IMR-90 (cell line): Measurements from ENCODE around the gene SYNGR3. TPM values are rescaled to one million over a fixed set of nuclear protein-coding genes. Genes with fewer than 3 reads are reported as not detected.
A peak's percentile ranks its signal among the peaks of the same experiment; 100 is the strongest.

ENCODE experiments used
- ATAC-seq: fragments of 200-7000 bp; cut with Tn5 transposase; 2 replicates; pipeline ENCODE4 v1.9.1; 2020; ENCODE audit warnings: low read depth, mild to moderate bottlenecking, moderate library complexity
- BruUV-seq: library from RNA; stranded (reverse); fragments of 400-500 nt; replicated peaks from 2 replicates; lab custom pipeline; 2021; lab: Mats Ljungman, UMichigan
- CTCF ChIA-PET: fragments of 300-600 bp; formaldehyde crosslinking; extraction: SDS; loops from one replicate; lab custom pipeline; 2021; ENCODE audit warnings: antibody characterized with exemption; lab: Yijun Ruan, JAX
- POLR2A ChIA-PET: fragments of 300-600 bp; sonication (Branson Sonifier 250); formaldehyde crosslinking; loops from one replicate; lab custom pipeline; 2022; ENCODE audit warnings: antibody characterized with exemption; ENCODE audit not compliant: unreplicated experiment; lab: Charles Lee
- DNase-seq: peaks from one replicate; pipeline ENCODE4 v3.0.0; 2013
- H2AFZ ChIP-seq: replicated peaks from 2 replicates; pipeline ENCODE3; 2013; ENCODE audit warnings: low read length, mild to moderate bottlenecking; ENCODE audit not compliant: poor library complexity
- H2AK5ac ChIP-seq: 2 replicates; pipeline ENCODE4 v1.6.1; 2013; ENCODE audit warnings: low read depth, low read length, inconsistent platforms
- H2AK9ac ChIP-seq: replicated peaks from 2 replicates; pipeline ENCODE3; 2013; ENCODE audit warnings: mild to moderate bottlenecking, low read depth, low read length, moderate library complexity; ENCODE audit not compliant: poor library complexity
- H2BK120ac ChIP-seq: 2 replicates; pipeline ENCODE4 v1.6.1; 2013; ENCODE audit warnings: low read depth, low read length, inconsistent platforms
- H2BK15ac ChIP-seq: 3 replicates; pipeline ENCODE4 v1.6.1; 2013; ENCODE audit warnings: low read depth, low read length, inconsistent platforms
- H2BK20ac ChIP-seq: 2 replicates; pipeline ENCODE4 v1.6.1; 2013; ENCODE audit warnings: low read depth, mild to moderate bottlenecking, inconsistent platforms, low read length, moderate library complexity
- H2BK5ac ChIP-seq: 2 replicates; pipeline ENCODE4 v1.6.1; 2013; ENCODE audit warnings: mild to moderate bottlenecking, low read depth, low read length, inconsistent platforms; ENCODE audit not compliant: poor library complexity, severe bottlenecking
- H3K14ac ChIP-seq: replicated peaks from 2 replicates; pipeline ENCODE4 v1.6.1; 2013; ENCODE audit warnings: low read depth, low read length, inconsistent platforms
- H3K18ac ChIP-seq: 2 replicates; pipeline ENCODE4 v1.6.1; 2013; ENCODE audit warnings: low read depth, low read length, control low read depth
- H3K23ac ChIP-seq: 2 replicates; pipeline ENCODE4 v1.6.1; 2013; ENCODE audit warnings: low read depth, low read length, inconsistent platforms
- H3K27ac ChIP-seq: 2 replicates; pipeline ENCODE4 v1.5.1; 2013; ENCODE audit warnings: mild to moderate bottlenecking, control low read depth, low read length; ENCODE audit not compliant: insufficient read depth
- H3K27me3 ChIP-seq: 2 replicates; pipeline ENCODE4 v1.6.1; 2013; ENCODE audit warnings: low read length; ENCODE audit not compliant: control insufficient read depth, insufficient read depth
- H3K36me3 ChIP-seq: 2 replicates; pipeline ENCODE4 v1.6.1; 2013; ENCODE audit warnings: low read length, mixed read lengths; ENCODE audit not compliant: control insufficient read depth, insufficient read depth
- H3K4ac ChIP-seq: 2 replicates; pipeline ENCODE4 v1.6.1; 2013; ENCODE audit warnings: low read depth, low read length, inconsistent platforms
- H3K4me1 ChIP-seq: 2 replicates; pipeline ENCODE4 v1.6.1; 2013; ENCODE audit warnings: low read length, mixed read lengths; ENCODE audit not compliant: control insufficient read depth, insufficient read depth
- H3K4me2 ChIP-seq: 2 replicates; pipeline ENCODE4 v1.6.1; 2013; ENCODE audit warnings: low read depth, mild to moderate bottlenecking, control low read depth, low read length, moderate library complexity
- H3K4me3 ChIP-seq: 2 replicates; pipeline ENCODE4 v1.5.1; 2013; ENCODE audit warnings: low read depth, mild to moderate bottlenecking, control low read depth, low read length, moderate library complexity; ENCODE audit not compliant: insufficient read depth
- H3K56ac ChIP-seq: 2 replicates; pipeline ENCODE4 v1.6.1; 2013; ENCODE audit warnings: low read length, inconsistent platforms; ENCODE audit not compliant: insufficient read depth; ENCODE audit errors: extremely low read depth
- H3K79me1 ChIP-seq, 2 experiments: 2 replicates each; pipeline ENCODE4 v1.6.1; 2013; ENCODE audit warnings: low read length in 2 of 2, inconsistent platforms in 1 of 2, low read depth in 1 of 2
- H3K9ac ChIP-seq: 2 replicates; pipeline ENCODE4 v1.6.1; 2013; ENCODE audit warnings: low read depth, low read length, control low read depth
- H3K9me1 ChIP-seq: 2 replicates; pipeline ENCODE4 v1.6.1; 2013; ENCODE audit warnings: low read length, inconsistent platforms; ENCODE audit not compliant: insufficient read depth
- H3K9me3 ChIP-seq: 2 replicates; pipeline ENCODE4 v1.6.1; 2013; ENCODE audit warnings: low read length; ENCODE audit not compliant: control insufficient read depth, insufficient read depth
- H4K20me1 ChIP-seq: 2 replicates; pipeline ENCODE4 v1.6.1; 2013; ENCODE audit warnings: low read length, inconsistent platforms; ENCODE audit not compliant: insufficient read depth
- H4K5ac ChIP-seq: 2 replicates; pipeline ENCODE4 v1.6.1; 2013; ENCODE audit warnings: mild to moderate bottlenecking, low read depth, low read length, control low read depth
- H4K8ac ChIP-seq, 2 experiments: 2 replicates each; pipeline ENCODE4 v1.6.1; 2013; ENCODE audit warnings: low read depth in 2 of 2, low read length in 2 of 2, control low read depth in 1 of 2, inconsistent platforms in 1 of 2
- H4K91ac ChIP-seq: 2 replicates; pipeline ENCODE4 v1.6.1; 2013; ENCODE audit warnings: low read depth, low read length, inconsistent platforms; ENCODE audit not compliant: insufficient read depth
- BHLHE40 ChIP-seq: fragments of 150-350 bp; IDR thresholded peaks from 2 replicates; pipeline ENCODE4 v1.6.1; 2016; ENCODE audit warnings: mild to moderate bottlenecking, low read depth, low read length
- CHD1 ChIP-seq: IDR thresholded peaks from 2 replicates; pipeline ENCODE4 v1.6.1; 2012; ENCODE audit warnings: low read depth, low read length, improper control_type of control experiment
- MAZ ChIP-seq: IDR thresholded peaks from 2 replicates; pipeline ENCODE4 v1.6.1; 2012; ENCODE audit warnings: low read depth, mild to moderate bottlenecking, low read length, improper control_type of control experiment, moderate library complexity, borderline replicate concordance
- MXI1 ChIP-seq: IDR thresholded peaks from 2 replicates; pipeline ENCODE4 v1.6.1; 2012; ENCODE audit warnings: low read depth, mild to moderate bottlenecking, low read length, moderate library complexity, borderline replicate concordance
- POLR2A ChIP-seq: IDR thresholded peaks from 2 replicates; pipeline ENCODE4 v1.6.1; 2012; ENCODE audit warnings: mild to moderate bottlenecking, low read depth, low read length
- RAD21 ChIP-seq: IDR thresholded peaks from 2 replicates; pipeline ENCODE4 v1.6.1; 2012; ENCODE audit warnings: low read length, improper control_type of control experiment
- RCOR1 ChIP-seq: IDR thresholded peaks from 2 replicates; pipeline ENCODE4 v1.6.1; 2012; ENCODE audit warnings: mild to moderate bottlenecking, low read length, improper control_type of control experiment; ENCODE audit not compliant: insufficient replicate concordance
- WGBS, 2 experiments: methylation state at CpG; one replicate each; pipeline versions ENCODE4 v1.1.5 to v1.1.7; 2013; ENCODE audit warnings: missing lambda C conversion rate in 2 of 2; ENCODE audit not compliant: insufficient read length in 1 of 2; ENCODE audit errors: extremely low coverage in 2 of 2; 5-methylcytosine and 5-hydroxymethylcytosine counted together
- dilution Hi-C: fragments of 300-500 bp; cut with HindIII; formaldehyde crosslinking; loops from one replicate; pipeline ENCODE4 v1.14.3; 2018; ENCODE audit warnings: low sequenced_read_pairs; ENCODE audit not compliant: unreplicated experiment
- in situ Hi-C: fragments of 300-500 bp; cut with MboI; formaldehyde crosslinking; loops from 3 replicates; pipeline ENCODE4 v1.14.3; 2019; ENCODE audit warnings: low sequenced_read_pairs, inconsistent platforms, mixed read lengths
- intact Hi-C: fragments of 100-400 bp; cut with micrococcal nuclease; formaldehyde crosslinking; loops from 2 replicates; pipeline ENCODE4 v1.10.0; 2022
- polyA plus RNA-seq, 3 experiments: library from polyadenylated mRNA; depleted of rRNA; stranded (reverse); fragments of >200 nt; gene quantifications; 2 replicates each; pipeline ENCODE4 v1.2.3, GENCODE V29; 2012; ENCODE audit warnings: low replicate concordance in 1 of 3
- total RNA-seq: library from RNA; depleted of rRNA; stranded (reverse); fragments of >200 nt; gene quantifications from 2 replicates; pipeline ENCODE4 v1.2.3, GENCODE V29; 2012
- TF ChIP-seq, protein P1 (sequence below): fragments of 150-350 bp; IDR thresholded peaks from 2 replicates; pipeline ENCODE4 v1.6.1; 2017; ENCODE audit warnings: mild to moderate bottlenecking, antibody characterized with exemption, low read length, low read depth

The SYNGR3 gene
- total and polyA plus RNA-seq, 2 of the 4 experiments (the other 2 are of a cell fraction), result 1.8 to 5.8 TPM

GRCh38 chr16:2009791-2010510 is 20.2 kb downstream of the SYNGR3 start, which contains the start of gene ZNF598:
ZNF598 (minus strand) TSS chr16:2009821.
- POLR2A ChIA-PET, result no interaction called here

More at GRCh38 chr16:2009791-2010510, 20.2 kb downstream of the SYNGR3 start, which contains the start of gene ZNF598:
- intact Hi-C loops, result no loop called here
- H2BK120ac ChIP-seq, result peak within 1 kb of the TSS; percentile 84
- peak; percentile 84 for DNase-seq
- dilution Hi-C loops, result no loop called here
- no peaks in the 10 kb centered on the region for H3K9me3 ChIP-seq
- peak within 1 kb of the TSS; percentile 99 for H2AK5ac ChIP-seq
- H3K27me3 ChIP-seq, result no peaks in the 10 kb centered on the region
- peak within 1 kb of the TSS; percentile 99 for H3K4me2 ChIP-seq
- 0% methylated on average over 27 of the region's 52 CpGs; no CpG with 5 or more reads in 1 of the 2 experiments for WGBS, 2 experiments
- peaks cover 42% of the 10 kb centered on the region for H4K20me1 ChIP-seq
- H3K79me1 ChIP-seq, result peaks cover 9 to 52% of the 10 kb centered on the region in 2 experiments; a peak in 3 of 4 replicates
- peak within 1 kb of the TSS; percentile 95 for H3K56ac ChIP-seq
- peak within 1 kb of the TSS; percentile 99 for H3K18ac ChIP-seq
- peak within 1 kb of the TSS; percentile 95 for H4K91ac ChIP-seq
- peak within 1 kb of the TSS; percentile 99 for H4K8ac ChIP-seq
- peak within 1 kb of the TSS; percentile 98 for H2AK9ac ChIP-seq
- H2BK5ac ChIP-seq, result peak within 1 kb of the TSS; percentile 95
- H3K4me3 ChIP-seq, result peak within 1 kb of the TSS; percentile 98
- peak within 1 kb of the TSS; percentile 100 for H4K5ac ChIP-seq
- H3K4ac ChIP-seq, result peak within 1 kb of the TSS; percentile 100
- peak within 1 kb of the TSS; percentile 99 for H3K9ac ChIP-seq
- H2BK20ac ChIP-seq, result peak within 1 kb of the TSS; percentile 27; the same call in 1 of the 2 replicates
- ATAC-seq, result peak; percentile 92
- H2AFZ ChIP-seq, result peak within 1 kb of the TSS; percentile 97
- peaks cover 8% of the 10 kb centered on the region; the same call in 1 of the 2 replicates for H3K9me1 ChIP-seq
- CTCF ChIA-PET, result no interaction called here
- H2BK15ac ChIP-seq, result peak within 1 kb of the TSS; percentile 17; the same call in 1 of the 3 replicates
- H3K27ac ChIP-seq, result peak within 1 kb of the TSS; percentile 94
- H3K4me1 ChIP-seq, result peaks cover 20% of the 10 kb centered on the region
- 0 out of 2 replicates have a peak, but pooled peaks have one; percentile 18 for TF ChIP-seq MAZ
- no peak for TF ChIP-seq RCOR1
- TF ChIP-seq CHD1, result no peak
- no peak for TF ChIP-seq RAD21
- TF ChIP-seq POLR2A, result peak; percentile 97
- TF ChIP-seq, protein P1, sequence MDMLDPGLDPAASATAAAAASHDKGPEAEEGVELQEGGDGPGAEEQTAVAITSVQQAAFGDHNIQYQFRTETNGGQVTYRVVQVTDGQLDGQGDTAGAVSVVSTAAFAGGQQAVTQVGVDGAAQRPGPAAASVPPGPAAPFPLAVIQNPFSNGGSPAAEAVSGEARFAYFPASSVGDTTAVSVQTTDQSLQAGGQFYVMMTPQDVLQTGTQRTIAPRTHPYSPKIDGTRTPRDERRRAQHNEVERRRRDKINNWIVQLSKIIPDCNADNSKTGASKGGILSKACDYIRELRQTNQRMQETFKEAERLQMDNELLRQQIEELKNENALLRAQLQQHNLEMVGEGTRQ, result peak; percentile 79
- no peak for TF ChIP-seq BHLHE40
- peak; percentile 80 for TF ChIP-seq MXI1
- peaks cover 9% of the 10 kb centered on the region for H3K36me3 ChIP-seq
- in situ Hi-C loops, result no loop called here
- H3K14ac ChIP-seq, result peak within 1 kb of the TSS; percentile 100
- BruUV-seq, result TSS peak; percentile 98
- peak within 1 kb of the TSS; percentile 97 for H3K23ac ChIP-seq
